Kidney (tissue), 14 donors: Measurements from ENCODE around the gene ECSIT. TPM values are rescaled to one million over a fixed set of nuclear protein-coding genes. Genes with fewer than 3 reads are reported as not detected.
A peak's percentile ranks its signal among the peaks of the same experiment; 100 is the strongest.
"Not testable (repeated sequence)": the region's sequence is repeated elsewhere in the genome, so short reads cannot be mapped to it uniquely, and the experiment has no call there.

ENCODE experiments used
- DNase-seq, 5 donors: peaks; one replicate each; pipeline ENCODE4 v3.0.0-alpha.2; 2013 to 2020
- FAIRE-seq: peaks from 2 replicates; lab custom pipeline; 2012; peaks lifted over from hg19 to GRCh38; lab: Jason Lieb, UNC
- H3K27ac ChIP-seq, 2 donors: one replicate each; pipeline ENCODE4 v1.7.0; 2013; ENCODE audit warnings: low read depth in 2 of 2, low read length in 2 of 2, inconsistent platforms in 1 of 2
- H3K27me3 ChIP-seq: one replicate; pipeline ENCODE4 v1.7.1; 2013; ENCODE audit warnings: low read length, inconsistent platforms; ENCODE audit not compliant: control insufficient read depth, insufficient read depth
- H3K36me3 ChIP-seq, 3 donors: one replicate each; pipeline versions ENCODE4 v1.7.0 to v1.7.1; 2013; ENCODE audit warnings: low read length in 3 of 3, control low read depth in 1 of 3, inconsistent platforms in 1 of 3; ENCODE audit not compliant: insufficient read depth in 3 of 3, control insufficient read depth in 2 of 3
- H3K4me1 ChIP-seq, 3 donors: one replicate each; pipeline versions ENCODE4 v1.7.0 to v1.7.1; 2013; ENCODE audit warnings: low read length in 3 of 3, inconsistent platforms in 1 of 3, low read depth in 1 of 3; ENCODE audit not compliant: control insufficient read depth in 2 of 3, insufficient read depth in 2 of 3
- H3K4me3 ChIP-seq, 3 donors: one replicate each; pipeline versions ENCODE4 v1.7.0 to v1.8.1; 2013; ENCODE audit warnings: low read length in 3 of 3, control low read depth in 1 of 3, inconsistent platforms in 1 of 3
- H3K9ac ChIP-seq, 3 donors: one replicate each; pipeline versions ENCODE4 v1.7.0 to v1.7.1; 2013; ENCODE audit warnings: low read length in 3 of 3, control low read depth in 1 of 3, inconsistent platforms in 1 of 3
- H3K9me3 ChIP-seq, 3 donors: one replicate each; pipeline versions ENCODE4 v1.7.0 to v1.7.1; 2013; ENCODE audit warnings: low read length in 3 of 3, control low read depth in 1 of 3, inconsistent platforms in 1 of 3; ENCODE audit not compliant: control insufficient read depth in 2 of 3, insufficient read depth in 1 of 3
- intact Hi-C: fragments of 100-400 bp; cut with DNase I; formaldehyde crosslinking; loops from one replicate; pipeline ENCODE4 v1.11.1; 2022
- polyA plus RNA-seq: library from polyadenylated mRNA; stranded (reverse); fragments of 350-450 nt; fragmentation: Illumina TruSeq; extraction: RNeasy Lipid Tissue Mini Kit (QIAGEN cat#74804); gene quantifications from one replicate; pipeline ENCODE4 v1.2.3, GENCODE V29; 2014; ENCODE audit warnings: low read depth, low replicate concordance; ENCODE audit not compliant: insufficient read depth
- total RNA-seq: library from RNA; stranded (reverse); fragmentation: NEBNext Ultra II Directional; extraction: Animal tissue kit (Norgen Biotek cat#: 25700); gene quantifications from one replicate; pipeline ENCODE4 v1.2.1, GENCODE V29; 2021
- TF ChIP-seq, protein P1 (sequence below): IDR thresholded peaks from 3 replicates; pipeline ENCODE4 v1.5.1; 2012; ENCODE audit warnings: mild to moderate bottlenecking, moderate library complexity, borderline replicate concordance; ENCODE audit not compliant: insufficient read depth; ENCODE audit errors: extremely low read depth
- donor health status: control.
- donor health status: control.
- donor health status: control.
- donor health status: control.
- donor health status: control.
- donor health status: DM: yes; HTN: yes; CAD: no.
- donor health status: Normal renal cell carcinoma (clear cell type).

Gene ECSIT
- total and polyA plus RNA-seq, 2 donors from 2014 or later = 33.8 to 83.4 TPM

- Histone ChIP-seq H3K4me1 (no peaks in the 10 kb centered on the region), H3K27ac (no peak overlapping the region), H3K36me3 (no peaks in the 10 kb centered on the region), H3K27me3 (no peaks in the 10 kb centered on the region), H3K9ac (no peak overlapping the region), H3K4me3 (no peak overlapping the region), H3K9me3 (no peaks in the 10 kb centered on the region)
- FAIRE-seq (no peak), DNase-seq (peak in 4 of 5 donors; percentile 10 to 46 (median 22))
- TF ChIP-seq, protein P1, sequence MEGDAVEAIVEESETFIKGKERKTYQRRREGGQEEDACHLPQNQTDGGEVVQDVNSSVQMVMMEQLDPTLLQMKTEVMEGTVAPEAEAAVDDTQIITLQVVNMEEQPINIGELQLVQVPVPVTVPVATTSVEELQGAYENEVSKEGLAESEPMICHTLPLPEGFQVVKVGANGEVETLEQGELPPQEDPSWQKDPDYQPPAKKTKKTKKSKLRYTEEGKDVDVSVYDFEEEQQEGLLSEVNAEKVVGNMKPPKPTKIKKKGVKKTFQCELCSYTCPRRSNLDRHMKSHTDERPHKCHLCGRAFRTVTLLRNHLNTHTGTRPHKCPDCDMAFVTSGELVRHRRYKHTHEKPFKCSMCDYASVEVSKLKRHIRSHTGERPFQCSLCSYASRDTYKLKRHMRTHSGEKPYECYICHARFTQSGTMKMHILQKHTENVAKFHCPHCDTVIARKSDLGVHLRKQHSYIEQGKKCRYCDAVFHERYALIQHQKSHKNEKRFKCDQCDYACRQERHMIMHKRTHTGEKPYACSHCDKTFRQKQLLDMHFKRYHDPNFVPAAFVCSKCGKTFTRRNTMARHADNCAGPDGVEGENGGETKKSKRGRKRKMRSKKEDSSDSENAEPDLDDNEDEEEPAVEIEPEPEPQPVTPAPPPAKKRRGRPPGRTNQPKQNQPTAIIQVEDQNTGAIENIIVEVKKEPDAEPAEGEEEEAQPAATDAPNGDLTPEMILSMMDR = no peak
- intact Hi-C loops = no loop called here
These were observed 41.1 kb upstream of the ECSIT start for GRCh38 chr19:11570039-11570462.

- H3K9me3 ChIP-seq = no peaks in the 10 kb centered on the region
- no peaks in the 10 kb centered on the region for H3K27me3 ChIP-seq
- intact Hi-C loops = no loop called here
- DNase-seq (no peak), FAIRE-seq (no peak)
- no peak overlapping the region for H3K27ac ChIP-seq
- TF ChIP-seq, protein P1 = no peak
- no peaks in the 10 kb centered on the region for H3K36me3 ChIP-seq
- no peak overlapping the region for H3K4me3 ChIP-seq
- no peak overlapping the region for H3K9ac ChIP-seq
- no peaks in the 10 kb centered on the region for H3K4me1 ChIP-seq
These were observed 37.2 kb upstream of the ECSIT start for GRCh38 chr19:11566164-11566563.

GRCh38 chr19:11565649-11565980 is 36.7 kb upstream of the ECSIT start:
- not testable (repeated sequence) for H3K36me3 ChIP-seq, FAIRE-seq, DNase-seq

DNA sequence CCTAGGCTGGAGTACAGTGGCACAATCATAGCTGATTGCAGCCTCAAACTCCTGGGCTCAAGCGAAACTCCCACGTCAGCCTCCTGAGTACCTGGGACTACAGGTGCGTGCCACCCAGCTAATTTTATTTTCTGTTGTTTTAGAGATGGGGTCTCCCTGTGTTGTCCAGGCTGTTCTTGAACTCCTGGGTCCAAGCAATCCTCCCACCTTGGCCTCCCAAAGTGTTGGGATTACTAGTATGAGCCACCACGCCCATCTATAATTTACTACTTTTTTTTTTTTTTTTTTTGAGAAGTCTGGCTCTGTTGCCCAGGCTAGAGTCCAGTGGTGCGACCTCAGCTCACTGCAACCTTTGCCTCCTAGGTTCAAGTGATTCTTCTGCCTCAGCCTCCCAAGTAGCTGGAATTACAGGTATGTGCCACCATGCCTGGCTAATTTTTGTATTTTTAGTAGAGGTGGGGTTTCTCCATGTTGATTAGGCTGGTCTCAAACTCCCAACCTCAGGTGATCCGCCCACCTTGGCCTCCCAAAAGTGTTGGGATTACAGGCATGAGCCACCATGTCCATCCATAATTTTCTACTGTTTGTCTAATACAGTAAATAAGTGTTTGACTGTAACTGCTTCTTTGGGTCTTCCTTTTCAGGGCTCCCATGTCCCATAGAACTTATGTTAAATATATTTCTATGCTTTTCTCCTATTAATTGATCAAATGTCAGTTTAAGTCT is 35.3 kb upstream of the ECSIT start:
- H3K27me3 ChIP-seq, H3K4me1 ChIP-seq, DNase-seq, FAIRE-seq, H3K9me3 ChIP-seq, H3K27ac ChIP-seq, H3K4me3 ChIP-seq, intact Hi-C loops, H3K9ac ChIP-seq, H3K36me3 ChIP-seq: not testable (repeated sequence)

More at GRCh38 chr19:11565649-11565980, 36.7 kb upstream of the ECSIT start:
- H3K4me3 ChIP-seq, H3K9ac ChIP-seq, intact Hi-C loops, H3K27me3 ChIP-seq, H3K9me3 ChIP-seq, H3K27ac ChIP-seq, H3K4me1 ChIP-seq: not testable (repeated sequence)
